Activated CD4-positive, alpha-beta T cell treated with anti-CD3 and anti-CD28 coated beads for 4 hours (primary cell): ENCODE measurements around the gene TBC1D9.
"Not testable (repeated sequence)": the region's sequence is repeated elsewhere in the genome, so short reads cannot be mapped to it uniquely, and the experiment has no call there.

Source experiments
- DNase-seq, 2 donors: peaks; one replicate each; pipeline ENCODE4 v3.0.0-alpha.2; 2020

Gene TBC1D9

GRCh38 chr4:140752291-140753068, 3.7 kb downstream of the TBC1D9 start:
- no peak for DNase-seq

- no peak for DNase-seq
Observed at GRCh38 chr4:140750470-140750869, 5.7 kb downstream of the TBC1D9 start.

GRCh38 chr4:140748171-140748570, 8.0 kb downstream of the TBC1D9 start:
- DNase-seq: no peak

GRCh38 chr4:140746546-140746945, 9.6 kb downstream of the TBC1D9 start:
- DNase-seq: not testable (repeated sequence)

- DNase-seq: no peak
Observed at GRCh38 chr4:140744421-140744820, 11.8 kb downstream of the TBC1D9 start.

- DNase-seq: no peak
Observed at GRCh38 chr4:140743194-140743931, 12.8 kb downstream of the TBC1D9 start.

GRCh38 chr4:140742838-140743193, 13.4 kb downstream of the TBC1D9 start:
- no peak for DNase-seq

- no peak for DNase-seq
Observed at GRCh38 chr4:140740906-140741670, 15.1 kb downstream of the TBC1D9 start.

GRCh38 chr4:140740422-140740821, 15.8 kb downstream of the TBC1D9 start:
- DNase-seq: no peak

- DNase-seq: no peak
Observed at GRCh38 chr4:140739971-140740370, 16.2 kb downstream of the TBC1D9 start.

- no peak for DNase-seq
Observed at GRCh38 chr4:140738139-140738538, 18.0 kb downstream of the TBC1D9 start.

- DNase-seq: no peak
Observed at GRCh38 chr4:140736669-140737343, 19.4 kb downstream of the TBC1D9 start.

- DNase-seq: no peak
Observed at GRCh38 chr4:140735779-140736391, 20.3 kb downstream of the TBC1D9 start.

GRCh38 chr4:140735317-140735716, 20.9 kb downstream of the TBC1D9 start:
- DNase-seq: no peak

GRCh38 chr4:140732780-140733179, 23.4 kb downstream of the TBC1D9 start:
- DNase-seq: no peak

GRCh38 chr4:140729344-140730049, 26.7 kb downstream of the TBC1D9 start:
- DNase-seq: no peak

- DNase-seq: no peak
Observed at GRCh38 chr4:140726776-140727500, 29.2 kb downstream of the TBC1D9 start.

- no peak for DNase-seq
Observed at GRCh38 chr4:140725556-140725955, 30.6 kb downstream of the TBC1D9 start.

GRCh38 chr4:140724760-140725159, 31.4 kb downstream of the TBC1D9 start:
- no peak for DNase-seq

GRCh38 chr4:140720387-140721304, 35.5 kb downstream of the TBC1D9 start:
- no peak for DNase-seq
